Ishikawa (cell line): ENCODE measurements around the gene GNAI1.

ENCODE experiments used
- CEBPB ChIP-seq: IDR thresholded peaks from 2 replicates; pipeline ENCODE4 v1.6.1; 2012
- CREB1 ChIP-seq: IDR thresholded peaks from 2 replicates; pipeline ENCODE4 v1.6.1; 2012; ENCODE audit warnings: low read depth
- EGR1 ChIP-seq: IDR thresholded peaks from 2 replicates; pipeline ENCODE4 v1.6.1; 2012
- EP300 ChIP-seq: IDR thresholded peaks from 2 replicates; pipeline ENCODE4 v1.6.1; 2012; ENCODE audit warnings: borderline replicate concordance
- FOXM1 ChIP-seq: IDR thresholded peaks from 2 replicates; pipeline ENCODE4 v1.6.1; 2012; ENCODE audit warnings: low read depth, borderline replicate concordance
- MAX ChIP-seq: IDR thresholded peaks from 2 replicates; pipeline ENCODE4 v1.6.1; 2012
- NFIC ChIP-seq: IDR thresholded peaks from 2 replicates; pipeline ENCODE4 v1.6.1; 2012
- RAD21 ChIP-seq: IDR thresholded peaks from 2 replicates; pipeline ENCODE4 v1.6.1; 2012; ENCODE audit warnings: low read depth
- REST ChIP-seq: IDR thresholded peaks from 2 replicates; pipeline ENCODE4 v1.6.1; 2012; ENCODE audit warnings: low read depth, mild to moderate bottlenecking
- TAF1 ChIP-seq: IDR thresholded peaks from 2 replicates; pipeline ENCODE4 v1.6.1; 2012; ENCODE audit warnings: low read depth, mild to moderate bottlenecking
- TCF12 ChIP-seq: IDR thresholded peaks from 2 replicates; pipeline ENCODE4 v1.6.1; 2012; ENCODE audit warnings: low read depth
- TEAD4 ChIP-seq: IDR thresholded peaks from 2 replicates; pipeline ENCODE4 v1.6.1; 2012
- USF1 ChIP-seq: IDR thresholded peaks from 2 replicates; pipeline ENCODE4 v1.6.1; 2012
- YY1 ChIP-seq: IDR thresholded peaks from 2 replicates; pipeline ENCODE4 v1.6.1; 2012; ENCODE audit warnings: low read depth
- ZBTB7A ChIP-seq: IDR thresholded peaks from 2 replicates; pipeline ENCODE4 v1.6.1; 2012; ENCODE audit warnings: low read depth

Gene GNAI1

GRCh38 chr7:80264769-80265495 lies 130.3 kb downstream of the GNAI1 start:
- TF ChIP-seq TAF1 (no peak), CEBPB (no peak), MAX (no peak), RAD21 (no peak), TCF12 (no peak), EP300 (no peak), TEAD4 (no peak), YY1 (no peak), EGR1 (no peak), USF1 (no peak), ZBTB7A (no peak), REST (no peak), CREB1 (no peak), FOXM1 (no peak), NFIC (no peak)

GRCh38 chr7:80272560-80273239 lies 138.1 kb downstream of the GNAI1 start:
- TF ChIP-seq TCF12: no peak
- TF ChIP-seq NFIC: no peak
- no peak for TF ChIP-seq EGR1
- no peak for TF ChIP-seq FOXM1
- TF ChIP-seq ZBTB7A: no peak
- TF ChIP-seq TEAD4: no peak
- no peak for TF ChIP-seq YY1
- TF ChIP-seq EP300: no peak
- TF ChIP-seq MAX: no peak
- no peak for TF ChIP-seq RAD21
- TF ChIP-seq TAF1: no peak
- TF ChIP-seq USF1: no peak
- TF ChIP-seq CREB1: no peak
- TF ChIP-seq CEBPB: no peak

GRCh38 chr7:80273327-80273726 lies 138.7 kb downstream of the GNAI1 start:
- TF ChIP-seq ZBTB7A (no peak), MAX (no peak), TEAD4 (no peak), USF1 (no peak), RAD21 (no peak), YY1 (no peak), REST (no peak), FOXM1 (no peak), TCF12 (no peak), TAF1 (no peak), CREB1 (no peak), CEBPB (no peak), EP300 (no peak), EGR1 (no peak), NFIC (no peak)

GRCh38 chr7:80275192-80275605 lies 140.6 kb downstream of the GNAI1 start:
- TF ChIP-seq TEAD4 (no peak), ZBTB7A (no peak), TAF1 (no peak), EGR1 (no peak), RAD21 (no peak), CREB1 (no peak), CEBPB (no peak), FOXM1 (no peak), EP300 (no peak), USF1 (no peak), NFIC (no peak), REST (no peak), MAX (no peak), TCF12 (no peak), YY1 (no peak)
